ENCODE data around the gene STING1.
"Not testable (repeated sequence)": the region's sequence is repeated elsewhere in the genome, so short reads cannot be mapped to it uniquely, and the experiment has no call there.

The STING1 gene

DNA sequence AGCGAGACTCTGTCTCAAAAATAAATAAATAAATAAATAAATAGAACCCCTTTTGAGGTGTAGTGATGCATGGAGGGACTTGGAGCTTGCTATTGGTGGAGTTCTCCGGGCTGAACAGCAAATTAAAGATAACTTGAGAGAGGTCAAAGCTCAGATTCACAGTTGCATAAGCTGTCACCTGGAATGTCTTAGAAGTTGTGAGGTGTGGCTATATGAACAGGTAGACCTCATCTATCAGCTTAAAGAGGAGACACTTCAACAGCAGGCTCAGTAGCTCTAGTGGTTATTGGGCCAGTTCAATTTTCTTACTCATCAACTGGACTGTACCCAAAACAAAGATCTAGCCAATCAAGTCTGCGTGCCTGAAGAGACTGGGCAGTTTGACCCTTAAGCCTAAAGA is 11.7 kb upstream of the STING1 start:
- TF ChIP-seq POLR2A (IDR thresholded peaks at IDR 0.05; ENCODE audit: low read depth, low read length) = no peak
- TF ChIP-seq POLR2AphosphoS5 (IDR thresholded peaks at IDR 0.05; ENCODE audit: low read depth, low read length) = no peak
- TF ChIP-seq TAF1 (IDR thresholded peaks at IDR 0.05; ENCODE audit: borderline replicate concordance, low read depth, low read length) = no peak
- DNase-seq (ENCODE audit: insufficient read length) (no peak), FAIRE-seq (no peak)

DNA sequence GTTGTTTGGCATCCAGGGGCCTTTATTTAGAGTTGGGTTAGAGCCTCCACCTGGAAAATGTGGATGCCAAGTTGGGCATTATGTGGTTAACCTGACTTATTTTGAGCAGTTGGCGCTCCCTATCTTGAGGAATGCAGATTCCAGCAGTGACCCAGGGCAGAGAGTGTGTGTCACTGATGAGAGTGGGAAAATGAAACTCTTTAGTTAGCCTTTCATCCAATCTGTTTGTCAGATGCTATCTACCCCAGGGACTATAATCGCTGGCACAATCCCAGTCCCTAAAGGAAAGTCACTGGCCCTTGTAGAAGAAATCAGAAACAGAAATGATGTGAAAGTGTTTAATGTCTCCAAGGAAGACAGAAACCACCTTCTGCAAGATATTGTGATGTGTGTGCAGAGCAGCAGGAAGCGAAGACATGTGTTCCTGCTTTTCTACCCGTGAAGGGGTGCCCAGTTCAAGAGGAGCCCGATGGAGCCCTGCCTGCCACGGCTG is 10.2 kb upstream of the STING1 start:
- DNase-seq (ENCODE audit: insufficient read length) (no peak), FAIRE-seq (no peak)
- no peak for TF ChIP-seq POLR2AphosphoS5 (IDR thresholded peaks at IDR 0.05; ENCODE audit: low read depth, low read length)
- TF ChIP-seq POLR2A (IDR thresholded peaks at IDR 0.05; ENCODE audit: low read depth, low read length) = no peak
- TF ChIP-seq TAF1 (IDR thresholded peaks at IDR 0.05; ENCODE audit: borderline replicate concordance, low read depth, low read length) = no peak

DNA sequence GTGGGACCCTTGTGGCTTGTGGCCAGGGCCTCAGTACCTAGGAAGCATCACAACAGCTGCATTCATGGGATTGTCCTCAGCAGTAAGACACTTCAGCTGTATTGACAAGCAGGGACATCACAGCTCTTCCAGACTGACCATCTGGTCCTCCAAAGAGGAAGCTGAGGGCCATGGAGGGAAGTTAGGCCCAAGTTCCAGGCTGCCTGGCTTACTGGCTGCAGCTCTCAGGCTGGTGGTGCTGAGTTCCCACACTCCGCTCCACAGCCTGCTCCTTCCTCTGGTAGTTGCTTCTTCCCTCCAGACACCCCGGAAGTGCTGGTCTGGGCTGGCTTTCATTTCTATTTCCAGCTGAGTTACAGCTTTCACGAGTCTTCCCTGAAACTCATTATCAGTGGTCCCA is 5.7 kb upstream of the STING1 start:
- peak; percentile 60 for FAIRE-seq
- TF ChIP-seq TAF1 (IDR thresholded peaks at IDR 0.05; ENCODE audit: borderline replicate concordance, low read depth, low read length) (0 out of 2 replicates have a peak, but pooled peaks have one; percentile 37), POLR2A (IDR thresholded peaks at IDR 0.05; ENCODE audit: low read depth, low read length) (no peak)

DNA sequence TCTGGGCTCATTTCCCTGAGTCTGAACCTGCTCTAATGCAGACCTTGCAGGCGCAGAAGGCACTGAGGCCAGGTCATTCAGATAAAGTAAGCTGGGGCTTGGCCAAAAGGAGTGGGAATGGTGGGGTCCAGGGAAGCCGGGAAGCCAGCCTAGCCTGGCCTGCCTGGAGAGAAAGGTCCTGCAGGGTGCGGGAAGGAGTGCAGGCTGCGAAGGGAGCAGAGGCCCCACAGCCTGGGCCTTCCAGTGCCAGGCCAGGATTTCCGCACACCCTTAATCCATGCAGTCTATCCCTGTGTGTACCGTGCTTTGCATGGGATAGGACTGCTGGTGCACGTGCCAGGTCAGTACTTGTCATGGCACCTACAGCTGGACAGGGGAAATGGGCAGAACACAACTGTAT is 3.6 kb upstream of the STING1 start:
- TF ChIP-seq POLR2A (IDR thresholded peaks at IDR 0.05; ENCODE audit: low read depth, low read length) (no peak), POLR2AphosphoS5 (IDR thresholded peaks at IDR 0.05; ENCODE audit: low read depth, low read length) (no peak)
- DNase-seq (ENCODE audit: insufficient read length) (no peak), FAIRE-seq (no peak)

More for the DNA sequence above, 5.7 kb upstream of the STING1 start:
- DNase-seq (ENCODE audit: insufficient read length) = no peak

DNA sequence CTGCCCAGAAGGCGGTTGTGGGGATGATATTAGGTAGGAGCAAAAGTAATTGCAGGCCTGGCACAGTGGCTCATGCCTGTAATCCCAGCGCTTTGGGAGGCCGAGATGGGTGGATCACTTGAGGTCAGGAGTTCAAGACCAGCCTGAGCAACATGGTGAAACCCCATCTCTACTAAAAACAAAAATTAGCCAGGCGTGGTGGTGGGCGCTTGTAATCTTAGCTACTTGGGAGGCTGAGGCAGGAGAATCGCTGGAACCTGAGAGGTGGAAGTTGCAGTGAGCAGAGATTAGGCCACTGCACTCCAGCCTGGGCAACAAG is 291 bp upstream of the STING1 start:
- DNase-seq (ENCODE audit: insufficient read length); FAIRE-seq: not testable (repeated sequence)

DNA sequence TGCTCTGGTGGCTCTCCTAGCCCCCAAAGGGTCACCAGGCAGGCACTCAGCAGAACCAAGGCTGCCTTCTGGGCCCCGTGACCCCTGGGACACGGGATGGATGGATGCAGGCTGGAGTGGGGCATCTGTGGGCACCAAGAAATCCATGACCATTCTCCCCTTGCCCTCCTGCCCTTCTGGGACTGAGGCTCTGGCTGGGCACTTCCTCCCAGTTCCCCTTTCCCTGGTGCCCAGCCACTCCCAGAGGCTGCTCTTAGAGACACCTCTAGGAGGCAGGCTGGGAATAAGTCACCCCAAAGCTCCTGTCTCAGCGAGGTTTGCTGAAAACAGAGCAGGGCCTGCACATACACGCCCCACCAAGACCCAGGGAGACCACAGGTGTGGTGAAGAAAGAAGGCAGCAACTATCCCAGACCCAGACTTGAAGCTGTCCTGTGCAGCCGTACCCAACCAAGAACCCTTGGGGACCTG is 943 bp downstream of the STING1 start:
- no peak for TF ChIP-seq POLR2A (IDR thresholded peaks at IDR 0.05; ENCODE audit: low read depth, low read length)
- no peak for TF ChIP-seq POLR2AphosphoS5 (IDR thresholded peaks at IDR 0.05; ENCODE audit: low read depth, low read length)
- TF ChIP-seq TAF1 (IDR thresholded peaks at IDR 0.05; ENCODE audit: borderline replicate concordance, low read depth, low read length) = no peak
- no peak for FAIRE-seq
- no peak for DNase-seq (ENCODE audit: insufficient read length)

DNA sequence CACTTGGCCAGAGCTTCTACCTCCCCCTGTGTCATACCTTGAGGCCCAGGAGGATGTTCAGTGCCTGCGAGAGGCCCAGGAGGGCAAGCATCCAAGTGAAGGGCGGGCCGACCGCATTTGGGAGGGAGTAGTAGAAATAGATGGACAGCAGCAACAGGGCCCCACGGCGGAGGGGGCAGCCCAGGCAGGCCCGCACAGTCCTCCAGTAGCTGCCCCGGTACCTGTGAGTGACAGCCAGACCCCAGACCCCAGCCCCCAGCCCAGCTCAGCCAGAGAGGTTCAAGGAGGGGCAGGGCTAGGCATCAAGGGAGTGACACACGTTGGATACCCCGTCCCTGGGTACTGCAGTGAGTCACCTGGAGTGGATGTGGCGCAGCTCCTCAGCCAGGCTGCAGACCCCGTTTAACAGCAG is 1.4 kb downstream of the STING1 start:
- DNase-seq (ENCODE audit: insufficient read length) = no peak
- TF ChIP-seq POLR2A (IDR thresholded peaks at IDR 0.05; ENCODE audit: low read depth, low read length) (no peak), TAF1 (IDR thresholded peaks at IDR 0.05; ENCODE audit: borderline replicate concordance, low read depth, low read length) (no peak), POLR2AphosphoS5 (IDR thresholded peaks at IDR 0.05; ENCODE audit: low read depth, low read length) (no peak)
- no peak for FAIRE-seq

DNA sequence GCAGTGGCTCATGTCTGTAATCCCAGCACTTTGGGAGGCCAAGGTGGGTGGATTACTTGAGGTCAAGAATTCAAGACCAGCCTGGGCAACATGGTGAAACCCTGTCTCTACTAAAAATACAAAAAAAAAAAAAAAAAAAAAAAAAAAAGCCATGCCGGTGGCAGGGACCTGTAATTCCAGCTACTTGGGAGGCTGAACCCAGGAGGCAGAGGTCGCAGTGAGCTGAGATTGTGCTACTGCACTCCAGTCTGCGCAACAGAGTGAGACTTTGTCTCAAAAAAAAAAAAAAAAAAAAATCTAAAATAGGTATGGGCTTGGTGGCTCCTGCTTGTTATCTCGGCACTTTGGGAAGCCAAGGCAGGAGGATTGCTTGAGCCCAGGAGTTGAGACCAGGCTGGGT is 2.8 kb downstream of the STING1 start:
- not testable (repeated sequence) for FAIRE-seq; DNase-seq (ENCODE audit: insufficient read length)

DNA sequence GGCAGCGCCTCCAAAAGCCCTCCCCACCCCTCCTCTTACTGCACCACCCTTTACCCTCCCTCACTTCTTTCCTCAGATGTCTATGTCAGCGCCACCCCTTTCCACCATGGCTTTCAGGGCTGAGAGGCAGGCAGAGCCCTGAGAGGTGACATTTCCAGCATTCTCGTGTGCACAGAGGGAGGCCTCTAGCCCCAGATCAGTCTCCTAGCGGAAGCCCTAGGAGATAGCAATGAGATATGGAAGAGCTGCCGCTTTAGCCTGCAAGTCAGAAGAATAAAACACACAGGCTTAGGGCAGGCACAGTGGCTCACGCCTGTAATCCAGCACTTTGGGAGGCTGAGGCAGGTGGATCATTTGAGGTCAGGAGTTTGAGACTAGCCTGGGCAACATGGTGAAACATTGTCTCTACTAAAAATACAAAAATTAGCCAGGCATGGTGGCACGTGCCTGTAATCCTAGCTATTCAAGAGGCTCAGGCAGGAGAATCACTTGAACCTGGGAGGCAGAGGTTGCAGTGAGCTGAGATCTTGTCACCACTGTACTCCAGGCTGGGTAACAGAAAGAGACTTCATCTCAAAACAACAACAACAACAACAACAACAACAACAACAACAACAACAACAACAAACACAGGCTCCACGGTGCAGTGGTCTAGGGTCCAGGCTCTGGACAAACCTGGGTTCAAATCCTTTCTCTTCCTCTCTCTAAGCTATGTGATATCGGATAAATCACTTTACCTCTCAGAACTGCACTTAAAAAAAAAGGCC is 3.7 kb downstream of the STING1 start:
- DNase-seq (ENCODE audit: insufficient read length); FAIRE-seq: not testable (repeated sequence)

DNA sequence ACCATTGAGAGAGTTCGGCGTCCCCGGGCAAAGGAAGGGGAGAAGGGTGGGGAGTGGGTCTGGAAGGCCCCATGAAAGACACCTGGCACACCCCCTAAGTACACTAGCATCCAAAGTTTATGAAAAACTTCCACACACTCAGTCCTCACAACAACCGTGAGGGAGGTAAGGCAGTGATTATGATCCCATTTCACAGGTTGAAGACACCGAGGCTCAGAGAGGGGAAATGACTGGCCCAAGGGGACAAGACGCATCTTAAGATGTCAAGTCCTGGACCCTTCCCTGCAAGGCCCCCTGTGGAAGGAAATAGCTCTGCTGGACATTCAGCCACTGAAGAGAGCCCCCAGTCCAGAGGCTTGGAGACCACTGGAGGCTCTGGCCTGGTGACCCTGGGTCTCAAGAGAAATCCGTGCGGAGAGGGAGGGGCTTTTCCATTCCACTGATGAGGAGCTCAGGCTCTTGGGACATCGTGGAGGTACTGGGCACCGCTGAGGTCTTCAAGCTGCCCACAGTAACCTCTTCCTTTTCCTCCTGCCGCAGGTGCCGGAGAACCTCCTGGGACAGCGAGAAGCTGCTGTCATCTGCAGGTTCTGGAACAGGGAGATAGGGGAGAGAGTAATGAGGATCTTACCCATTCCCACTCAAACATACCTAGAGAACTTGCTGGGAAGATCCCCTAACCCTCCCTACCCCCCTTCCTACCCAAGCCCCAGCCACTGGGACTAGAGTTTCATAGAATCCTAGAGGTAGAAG is 6.5 kb downstream of the STING1 start:
- TF ChIP-seq POLR2A (IDR thresholded peaks at IDR 0.05; ENCODE audit: low read depth, low read length) (no peak), TAF1 (IDR thresholded peaks at IDR 0.05; ENCODE audit: borderline replicate concordance, low read depth, low read length) (no peak), POLR2AphosphoS5 (IDR thresholded peaks at IDR 0.05; ENCODE audit: low read depth, low read length) (no peak)
- no peak for DNase-seq (ENCODE audit: insufficient read length)
- FAIRE-seq = no peak

DNA sequence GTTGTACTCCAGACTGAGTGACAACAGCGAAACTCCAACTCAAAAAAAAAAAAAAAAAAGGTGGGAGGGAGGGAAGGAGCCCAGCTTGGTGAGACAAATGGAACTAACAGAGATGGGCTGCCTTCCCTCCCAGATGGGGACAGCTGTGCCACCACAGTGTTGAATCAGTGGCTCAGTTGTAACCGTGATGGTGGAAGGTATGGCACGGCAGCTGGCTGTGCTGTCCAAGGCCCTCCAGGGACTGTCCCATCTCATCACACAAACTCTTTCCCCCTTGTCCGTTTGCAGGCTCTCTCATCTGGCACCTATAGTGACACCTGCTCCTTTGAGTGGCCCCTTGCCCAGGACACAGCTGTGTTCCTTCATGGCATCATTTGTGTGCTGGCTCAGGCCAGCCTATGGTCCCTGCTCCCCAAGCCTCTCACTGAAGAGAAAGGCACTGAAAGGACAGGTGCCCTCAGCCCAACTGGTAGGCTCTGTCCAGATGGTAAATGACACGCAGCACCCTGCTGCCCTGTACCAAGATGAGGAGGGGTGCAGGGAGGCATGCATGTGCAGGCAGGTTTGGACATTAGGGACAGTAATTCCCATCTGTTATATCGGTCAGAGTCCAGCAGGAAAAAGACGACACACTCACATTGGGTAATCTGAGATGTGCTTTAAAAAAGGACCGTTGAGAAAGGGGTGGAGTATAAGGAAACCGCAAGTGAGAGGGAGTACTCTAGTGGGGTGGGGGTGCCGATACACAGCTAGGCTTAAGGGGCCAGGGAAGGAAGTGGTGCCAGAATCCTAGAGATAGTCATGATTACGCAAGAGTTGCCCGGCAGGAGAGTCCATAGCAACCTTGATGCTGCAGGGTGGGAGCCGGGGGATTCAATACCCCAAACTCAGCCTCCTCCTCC is 7.4 kb downstream of the STING1 start:
- no peak for DNase-seq (ENCODE audit: insufficient read length)
- FAIRE-seq = no peak

DNA sequence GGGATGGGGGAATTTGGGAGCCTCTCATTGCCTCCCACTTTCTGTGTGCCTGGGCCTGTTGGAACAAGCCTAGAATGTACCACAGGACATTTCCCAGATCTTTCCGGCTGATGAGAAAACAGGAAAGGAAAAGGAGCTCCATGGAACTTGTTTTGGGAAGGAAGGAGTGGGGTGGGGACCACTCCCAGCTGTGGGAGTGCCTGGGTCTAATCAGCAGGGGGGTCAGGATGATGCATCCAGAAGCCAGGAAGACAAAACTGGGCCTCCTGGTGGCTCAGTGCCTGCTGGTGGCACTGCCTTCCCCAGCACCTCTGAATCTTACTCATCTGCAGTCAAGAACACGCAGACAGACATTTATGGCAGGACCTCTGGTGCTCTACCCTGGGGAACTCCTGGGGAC is 9.0 kb downstream of the STING1 start:
- FAIRE-seq (no peak), DNase-seq (ENCODE audit: insufficient read length) (no peak)
- no peak for TF ChIP-seq TAF1 (IDR thresholded peaks at IDR 0.05; ENCODE audit: borderline replicate concordance, low read depth, low read length)
- no peak for TF ChIP-seq POLR2A (IDR thresholded peaks at IDR 0.05; ENCODE audit: low read depth, low read length)
- no peak for TF ChIP-seq POLR2AphosphoS5 (IDR thresholded peaks at IDR 0.05; ENCODE audit: low read depth, low read length)

More for the DNA sequence above, 7.4 kb downstream of the STING1 start:
- TF ChIP-seq POLR2AphosphoS5 (IDR thresholded peaks at IDR 0.05; ENCODE audit: low read depth, low read length) = no peak
- no peak for TF ChIP-seq POLR2A (IDR thresholded peaks at IDR 0.05; ENCODE audit: low read depth, low read length)
- TF ChIP-seq TAF1 (IDR thresholded peaks at IDR 0.05; ENCODE audit: borderline replicate concordance, low read depth, low read length) = no peak

All from GM12892 (cell line).